Astrocyte of the cerebellum (primary cell): Measurements from ENCODE around the gene ETHE1.

ENCODE experiments used
- DNase-seq: peaks from one replicate; pipeline ENCODE4 v3.0.0-alpha.2; 2011; ENCODE audit warnings: low read depth
- H3K4me3 ChIP-seq: 2 replicates; pipeline ENCODE4 v1.5.1; 2011; ENCODE audit warnings: mild to moderate bottlenecking, low read depth, low read length, moderate library complexity
- in situ Hi-C: cut with HindIII; loops from 2 replicates; pipeline ENCODE4 v1.10.0; 2017; ENCODE audit warnings: low sequenced_read_pairs
- TF ChIP-seq, protein P1 (sequence below): IDR thresholded peaks from 2 replicates; pipeline ENCODE4 v1.5.1; 2012; ENCODE audit warnings: low read length, low read depth, moderate library complexity, mild to moderate bottlenecking; ENCODE audit errors: missing control alignments

ETHE1 gene

GRCh38 chr19:43479226-43479625, 47.8 kb downstream of the ETHE1 start:
- in situ Hi-C loops, result no loop called here
- TF ChIP-seq, protein P1, sequence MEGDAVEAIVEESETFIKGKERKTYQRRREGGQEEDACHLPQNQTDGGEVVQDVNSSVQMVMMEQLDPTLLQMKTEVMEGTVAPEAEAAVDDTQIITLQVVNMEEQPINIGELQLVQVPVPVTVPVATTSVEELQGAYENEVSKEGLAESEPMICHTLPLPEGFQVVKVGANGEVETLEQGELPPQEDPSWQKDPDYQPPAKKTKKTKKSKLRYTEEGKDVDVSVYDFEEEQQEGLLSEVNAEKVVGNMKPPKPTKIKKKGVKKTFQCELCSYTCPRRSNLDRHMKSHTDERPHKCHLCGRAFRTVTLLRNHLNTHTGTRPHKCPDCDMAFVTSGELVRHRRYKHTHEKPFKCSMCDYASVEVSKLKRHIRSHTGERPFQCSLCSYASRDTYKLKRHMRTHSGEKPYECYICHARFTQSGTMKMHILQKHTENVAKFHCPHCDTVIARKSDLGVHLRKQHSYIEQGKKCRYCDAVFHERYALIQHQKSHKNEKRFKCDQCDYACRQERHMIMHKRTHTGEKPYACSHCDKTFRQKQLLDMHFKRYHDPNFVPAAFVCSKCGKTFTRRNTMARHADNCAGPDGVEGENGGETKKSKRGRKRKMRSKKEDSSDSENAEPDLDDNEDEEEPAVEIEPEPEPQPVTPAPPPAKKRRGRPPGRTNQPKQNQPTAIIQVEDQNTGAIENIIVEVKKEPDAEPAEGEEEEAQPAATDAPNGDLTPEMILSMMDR, result no peak
- no peak overlapping the region for H3K4me3 ChIP-seq
- DNase-seq, result no peak

GRCh38 chr19:43478323-43478722, 48.7 kb downstream of the ETHE1 start:
- no peak for DNase-seq
- H3K4me3 ChIP-seq, result no peak overlapping the region
- in situ Hi-C loops, result no loop called here
- TF ChIP-seq, protein P1, result no peak

DNA sequence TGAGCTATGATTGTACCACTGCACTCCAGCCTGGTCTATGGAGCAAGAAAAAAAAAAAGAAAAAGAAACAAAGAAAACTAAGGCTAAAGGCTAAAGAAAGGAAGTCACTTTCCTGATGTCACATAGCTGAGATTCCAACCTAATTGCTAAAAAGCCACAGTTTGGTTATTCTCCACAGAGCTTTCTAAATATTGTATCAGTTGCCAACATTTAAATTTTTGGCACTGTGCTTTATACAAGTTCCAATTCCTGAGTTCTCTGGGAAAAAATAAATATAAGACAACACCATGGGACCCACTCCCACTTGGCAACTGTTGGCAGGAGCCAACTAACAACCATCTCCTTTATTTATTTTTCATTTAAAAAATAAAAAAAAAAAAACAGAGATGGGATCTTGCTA, 50.4 kb downstream of the ETHE1 start:
- TF ChIP-seq, protein P1, result no peak
- in situ Hi-C loops, result no loop called here
- DNase-seq, result peak; percentile 81
- H3K4me3 ChIP-seq, result no peak overlapping the region

DNA sequence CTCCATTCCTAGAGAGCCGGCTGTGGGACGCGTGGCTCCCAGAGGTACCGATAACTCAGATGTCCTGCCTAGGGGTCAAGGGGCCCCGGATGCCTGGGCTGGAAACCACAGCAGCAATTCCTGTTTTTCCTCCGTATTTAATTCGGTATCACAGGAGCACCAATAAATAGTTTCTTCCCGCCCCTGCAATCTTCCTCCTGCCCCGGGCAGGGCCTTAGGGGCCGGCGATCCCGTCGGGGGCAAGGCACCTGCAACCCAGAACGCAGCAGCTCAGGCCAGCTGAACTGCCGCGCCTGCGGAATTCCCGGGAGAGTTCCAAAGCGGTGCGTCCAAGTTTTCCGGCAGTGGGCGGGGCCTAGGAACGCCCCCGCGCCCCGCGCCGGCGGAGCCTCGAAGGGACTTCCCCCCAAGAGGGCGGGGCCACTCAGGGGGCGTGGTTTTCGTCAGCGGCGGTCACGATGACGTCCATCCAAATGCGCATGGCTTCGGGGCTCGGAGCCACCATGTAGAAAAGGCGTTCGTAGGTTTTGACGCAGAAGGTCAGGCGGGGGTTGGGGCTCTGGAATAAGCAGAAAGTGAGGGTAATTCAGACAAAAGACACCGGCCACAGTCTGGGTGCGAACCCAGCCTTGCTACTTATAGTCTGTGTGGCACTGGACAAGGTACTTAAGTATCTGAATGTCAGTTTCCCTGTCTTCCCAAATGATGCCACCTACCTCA, 51.9 kb downstream of the ETHE1 start:
- TF ChIP-seq, protein P1, result no peak
- DNase-seq, result peak; percentile 65
- peak overlapping the region; percentile 27 for H3K4me3 ChIP-seq
- in situ Hi-C loops, result no loop called here

DNA sequence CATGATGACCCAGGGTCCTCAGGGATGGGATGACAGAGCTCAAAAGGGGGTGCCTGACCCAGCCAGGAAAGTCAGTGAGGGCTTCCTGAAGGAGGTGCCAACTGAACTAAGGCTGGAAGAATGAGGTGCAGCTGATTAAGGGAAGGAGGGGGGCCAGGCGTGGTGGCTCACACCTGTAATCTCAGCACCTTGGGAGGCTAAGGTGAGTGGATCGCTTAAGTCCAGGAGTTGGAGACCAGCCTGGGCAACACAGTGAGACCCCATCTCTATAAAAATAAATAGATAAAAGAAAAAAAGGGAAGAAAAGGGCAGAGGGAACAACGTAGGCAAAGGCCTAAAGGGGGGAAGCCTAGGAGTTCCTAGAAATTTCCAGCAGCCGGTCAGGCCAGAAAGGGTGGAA, 52.5 kb downstream of the ETHE1 start:
- in situ Hi-C loops, result no loop called here
- no peak for DNase-seq
- TF ChIP-seq, protein P1, result no peak
- no peak overlapping the region for H3K4me3 ChIP-seq

- in situ Hi-C loops, result no loop called here
- TF ChIP-seq, protein P1, result no peak
- DNase-seq, result no peak
- no peak overlapping the region for H3K4me3 ChIP-seq
These were observed 55.9 kb downstream of the ETHE1 start for GRCh38 chr19:43471091-43471490.
